ENCODE data around the gene OR14C36.

DNA sequence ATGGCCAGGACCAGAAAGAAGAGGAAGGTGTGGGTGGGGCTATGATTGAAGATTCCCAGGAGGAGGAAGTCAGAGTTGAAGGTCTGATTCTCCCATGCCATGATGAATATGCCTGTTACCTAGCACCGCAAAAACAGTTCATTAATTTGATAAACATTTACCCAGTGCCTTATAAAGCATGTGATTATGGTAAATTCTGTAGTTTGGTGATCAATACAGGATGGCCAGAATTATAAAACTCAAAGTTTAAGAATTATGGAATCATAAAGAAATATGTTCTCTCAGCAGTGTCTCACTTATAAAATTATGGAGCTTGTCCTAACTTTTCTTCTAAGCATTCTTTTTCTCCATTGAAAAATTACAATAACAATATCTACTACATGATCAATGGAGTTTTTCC is 24.1 kb upstream of the OR14C36 start, which contains the start of gene OR2M7:
- TF ChIP-seq, protein P1, sequence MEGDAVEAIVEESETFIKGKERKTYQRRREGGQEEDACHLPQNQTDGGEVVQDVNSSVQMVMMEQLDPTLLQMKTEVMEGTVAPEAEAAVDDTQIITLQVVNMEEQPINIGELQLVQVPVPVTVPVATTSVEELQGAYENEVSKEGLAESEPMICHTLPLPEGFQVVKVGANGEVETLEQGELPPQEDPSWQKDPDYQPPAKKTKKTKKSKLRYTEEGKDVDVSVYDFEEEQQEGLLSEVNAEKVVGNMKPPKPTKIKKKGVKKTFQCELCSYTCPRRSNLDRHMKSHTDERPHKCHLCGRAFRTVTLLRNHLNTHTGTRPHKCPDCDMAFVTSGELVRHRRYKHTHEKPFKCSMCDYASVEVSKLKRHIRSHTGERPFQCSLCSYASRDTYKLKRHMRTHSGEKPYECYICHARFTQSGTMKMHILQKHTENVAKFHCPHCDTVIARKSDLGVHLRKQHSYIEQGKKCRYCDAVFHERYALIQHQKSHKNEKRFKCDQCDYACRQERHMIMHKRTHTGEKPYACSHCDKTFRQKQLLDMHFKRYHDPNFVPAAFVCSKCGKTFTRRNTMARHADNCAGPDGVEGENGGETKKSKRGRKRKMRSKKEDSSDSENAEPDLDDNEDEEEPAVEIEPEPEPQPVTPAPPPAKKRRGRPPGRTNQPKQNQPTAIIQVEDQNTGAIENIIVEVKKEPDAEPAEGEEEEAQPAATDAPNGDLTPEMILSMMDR (IDR thresholded peaks at IDR 0.05): no peak
- no peak for TF ChIP-seq POLR2A (IDR thresholded peaks at IDR 0.05; ENCODE audit: low read depth)

Measured in esophagus muscularis mucosa (tissue), 3 donors.